Esophagus (tissue), 2 donors: ENCODE measurements around the gene LPCAT4. TPM values are rescaled to one million over a fixed set of nuclear protein-coding genes. Genes with fewer than 3 reads are reported as not detected.

Source experiments
- H3K27ac ChIP-seq, 2 donors: one replicate each; pipeline ENCODE4 v1.5.1; 2013; ENCODE audit warnings: low read depth in 2 of 2, mild to moderate bottlenecking in 2 of 2, inconsistent platforms in 1 of 2, low read length in 1 of 2, moderate library complexity in 1 of 2
- H3K27me3 ChIP-seq, 2 donors: one replicate each; pipeline ENCODE4 v1.6.1; 2013; ENCODE audit warnings: low read length in 2 of 2, control low read depth in 1 of 2, mild to moderate bottlenecking in 1 of 2; ENCODE audit not compliant: insufficient read depth in 2 of 2, control insufficient read depth in 1 of 2
- H3K36me3 ChIP-seq, 2 donors: one replicate each; pipeline ENCODE4 v1.6.1; 2013; ENCODE audit warnings: low read length in 1 of 2; ENCODE audit not compliant: control insufficient read depth in 2 of 2, insufficient read depth in 2 of 2
- H3K4me1 ChIP-seq, 2 donors: one replicate each; pipeline ENCODE4 v1.6.1; 2013; ENCODE audit warnings: low read length in 1 of 2; ENCODE audit not compliant: control insufficient read depth in 2 of 2, insufficient read depth in 2 of 2
- H3K4me3 ChIP-seq, 2 donors: one replicate each; pipeline ENCODE4 v1.5.1; 2013; ENCODE audit warnings: low read length in 2 of 2, mild to moderate bottlenecking in 2 of 2, low read depth in 1 of 2, moderate library complexity in 1 of 2
- H3K9me3 ChIP-seq, 2 donors: one replicate each; pipeline ENCODE4 v1.6.1; 2013; ENCODE audit warnings: mild to moderate bottlenecking in 2 of 2, low read depth in 1 of 2, low read length in 1 of 2, moderate library complexity in 1 of 2; ENCODE audit not compliant: control insufficient read depth in 2 of 2, insufficient read depth in 1 of 2
- WGBS, 2 donors: extraction: QIAGEN DNeasy Blood & Tissue Kit; methylation state at CpG; one replicate each; pipeline ENCODE4 v1.1.7; 2013; 5-methylcytosine and 5-hydroxymethylcytosine counted together
- polyA plus RNA-seq, 2 donors: library from polyadenylated mRNA; stranded (reverse); fragments of 200-250 nt; gene quantifications; one replicate each; pipeline ENCODE4 v1.2.3, GENCODE V29; 2013
- donor health status: healthy with polysubstance abuse.
- donor health status: Bipolar disorder and iron deficiency.

Gene LPCAT4
- polyA plus RNA-seq, 2 donors, result 45.6 to 125 TPM

DNA sequence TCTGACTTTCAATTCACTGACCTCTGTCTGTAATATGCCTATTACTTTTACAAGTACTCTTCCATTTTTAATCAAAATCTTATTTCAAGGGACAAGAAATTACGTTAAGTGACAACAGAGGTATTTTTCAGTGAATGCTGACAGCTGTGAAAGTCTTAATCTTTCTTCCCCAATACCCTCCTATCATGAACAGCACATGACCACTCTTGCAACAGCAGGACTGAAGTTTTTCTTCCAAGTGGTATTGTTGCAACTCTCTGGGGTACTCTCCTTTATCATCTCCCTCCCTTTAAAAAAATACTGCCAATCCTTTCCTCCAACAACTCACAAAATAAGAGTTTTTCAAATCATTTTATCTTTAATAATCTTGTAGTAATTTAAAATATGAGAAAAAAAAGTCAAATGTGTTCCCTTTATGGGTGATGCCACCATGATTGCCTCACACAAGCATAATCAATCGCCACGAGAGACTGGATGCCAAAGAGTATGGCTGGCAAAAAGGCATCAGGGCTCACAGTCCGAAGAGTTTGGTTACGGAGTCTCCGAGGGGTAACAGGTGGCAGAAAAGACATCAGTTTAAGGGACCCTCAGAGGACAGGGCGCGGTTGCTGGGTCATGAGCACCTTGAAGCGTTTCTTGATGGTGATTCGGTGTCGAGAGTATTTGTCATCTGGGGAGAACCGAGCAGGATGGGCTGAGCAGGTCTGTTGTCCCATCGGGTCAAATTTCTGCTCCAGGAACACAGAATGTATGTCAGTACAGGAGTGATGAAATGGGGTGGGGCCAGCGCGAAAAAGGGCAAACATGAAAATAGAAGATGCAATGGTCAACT lies 25.4 kb downstream of the LPCAT4 start:
- Histone ChIP-seq H3K27ac (no peak overlapping the region), H3K4me3 (peak overlapping the region in 1 of 2 donors; percentile 78), H3K9me3 (no peaks in the 10 kb centered on the region), H3K27me3 (no peaks in the 10 kb centered on the region), H3K4me1 (peaks cover 0 to 7% of the 10 kb centered on the region in 2 donors), H3K36me3 (peaks cover 0 to 3% of the 10 kb centered on the region in 2 donors)
- 94 to 95% methylated on average over 15 of the region's 15 CpGs for WGBS, 2 donors

DNA sequence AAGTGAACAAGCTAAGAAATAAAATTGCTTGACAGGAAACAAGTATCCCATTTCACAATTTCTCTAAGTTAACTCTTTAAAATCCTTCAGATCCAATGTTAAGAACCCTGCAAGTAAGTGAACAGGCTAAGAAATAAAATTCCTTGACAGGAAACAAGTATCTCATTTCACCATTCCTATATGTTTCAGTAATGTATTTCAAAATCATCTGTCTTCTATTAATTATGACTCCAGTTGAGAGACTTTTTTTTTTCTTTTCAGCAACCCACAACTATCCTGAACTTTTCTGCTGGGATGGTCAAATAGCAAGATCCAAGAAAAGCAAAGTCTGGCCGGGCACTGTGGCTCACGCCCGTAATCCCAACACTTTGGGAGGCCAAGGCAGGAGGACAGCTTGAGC lies 27.1 kb downstream of the LPCAT4 start:
- Histone ChIP-seq H3K36me3 (peaks cover 0 to 3% of the 10 kb centered on the region in 2 donors), H3K27me3 (no peaks in the 10 kb centered on the region), H3K9me3 (no peaks in the 10 kb centered on the region), H3K4me3 (no peak overlapping the region), H3K27ac (no peak overlapping the region), H3K4me1 (peaks cover 0 to 7% of the 10 kb centered on the region in 2 donors)
- 93 to 96% methylated on average over 3 of the region's 3 CpGs for WGBS, 2 donors

DNA sequence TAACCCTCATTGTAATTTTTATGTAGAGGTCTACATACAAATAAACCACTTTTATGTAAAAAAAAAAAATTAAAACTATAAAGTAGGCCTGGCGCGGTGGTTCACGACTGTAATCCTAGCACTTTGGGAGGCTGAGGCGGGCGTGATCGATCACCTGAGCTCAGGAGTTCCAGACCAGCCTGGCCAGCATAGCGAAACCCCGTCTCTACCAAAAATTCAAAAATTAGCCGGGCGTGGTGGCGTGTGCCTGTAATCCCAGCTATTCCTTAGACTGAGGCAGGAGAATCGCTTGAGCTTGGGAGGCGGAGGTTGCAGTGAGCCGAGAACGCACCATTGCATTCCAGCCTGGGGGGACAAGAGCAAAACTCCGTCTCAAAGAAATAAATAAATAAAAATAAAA lies 28.6 kb downstream of the LPCAT4 start:
- Histone ChIP-seq H3K9me3 (no peaks in the 10 kb centered on the region), H3K4me3 (peak overlapping the region in 1 of 2 donors; percentile 64), H3K4me1 (peaks cover 0 to 7% of the 10 kb centered on the region in 2 donors), H3K27me3 (no peaks in the 10 kb centered on the region), H3K36me3 (peaks cover 0 to 3% of the 10 kb centered on the region in 2 donors), H3K27ac (peak overlapping the region in 1 of 2 donors; percentile 34)
- 73 to 75% methylated on average over 16 of the region's 16 CpGs for WGBS, 2 donors

DNA sequence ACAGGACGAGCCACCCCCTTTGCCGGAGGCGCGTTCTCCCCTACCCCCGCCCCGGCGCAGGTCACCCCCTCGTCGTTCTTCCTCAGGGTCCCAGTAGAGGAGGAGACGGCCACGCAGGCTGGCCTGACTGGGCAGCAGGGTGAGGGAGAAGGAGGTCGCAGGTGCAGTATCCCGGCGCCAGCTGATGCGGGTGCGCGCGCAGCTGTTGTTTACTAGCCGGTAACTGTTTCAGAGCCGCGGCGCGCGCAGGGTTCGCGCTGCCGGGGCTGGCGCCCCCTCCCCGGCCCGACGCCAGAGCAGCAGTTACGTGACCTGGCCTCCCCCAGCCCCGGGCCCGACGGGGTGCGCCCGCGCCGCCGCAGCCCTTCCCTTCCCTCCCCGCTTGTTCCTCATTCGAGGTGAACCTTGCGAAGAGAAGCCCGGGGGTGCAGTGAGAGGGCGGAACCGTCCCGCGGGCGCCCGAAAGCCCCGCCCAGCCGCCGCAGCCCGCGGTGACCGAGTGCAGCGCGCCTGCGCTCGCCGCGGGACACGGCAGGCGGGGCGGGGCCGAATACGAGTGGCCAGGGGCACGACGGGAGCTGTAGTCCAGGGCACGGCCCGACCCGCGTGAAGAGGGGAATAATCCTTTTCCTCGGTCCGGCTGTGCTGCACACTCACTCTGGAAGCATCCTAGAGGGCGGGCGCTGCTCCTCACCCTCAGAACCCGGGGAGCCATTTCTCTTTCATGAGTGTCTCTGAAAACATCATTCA lies 29.3 kb downstream of the LPCAT4 start, which contains the start of gene SLC12A6:
SLC12A6 (minus strand) TSS at position 225 of the 750 bp plus-strand sequence. CDS start 1,101 bp downstream, outside the sequence.
- Histone ChIP-seq H3K9me3 (no peaks in the 10 kb centered on the region), H3K27me3 (no peaks in the 10 kb centered on the region), H3K27ac (peak within 1 kb of the TSS; percentile 83 to 91), H3K4me1 (peaks cover 0 to 7% of the 10 kb centered on the region in 2 donors), H3K4me3 (peak within 1 kb of the TSS; percentile 64 to 87), H3K36me3 (peaks cover 0 to 3% of the 10 kb centered on the region in 2 donors)
- WGBS, 2 donors, result 0% methylated on average over 71 to 78 of the region's 78 CpGs

DNA sequence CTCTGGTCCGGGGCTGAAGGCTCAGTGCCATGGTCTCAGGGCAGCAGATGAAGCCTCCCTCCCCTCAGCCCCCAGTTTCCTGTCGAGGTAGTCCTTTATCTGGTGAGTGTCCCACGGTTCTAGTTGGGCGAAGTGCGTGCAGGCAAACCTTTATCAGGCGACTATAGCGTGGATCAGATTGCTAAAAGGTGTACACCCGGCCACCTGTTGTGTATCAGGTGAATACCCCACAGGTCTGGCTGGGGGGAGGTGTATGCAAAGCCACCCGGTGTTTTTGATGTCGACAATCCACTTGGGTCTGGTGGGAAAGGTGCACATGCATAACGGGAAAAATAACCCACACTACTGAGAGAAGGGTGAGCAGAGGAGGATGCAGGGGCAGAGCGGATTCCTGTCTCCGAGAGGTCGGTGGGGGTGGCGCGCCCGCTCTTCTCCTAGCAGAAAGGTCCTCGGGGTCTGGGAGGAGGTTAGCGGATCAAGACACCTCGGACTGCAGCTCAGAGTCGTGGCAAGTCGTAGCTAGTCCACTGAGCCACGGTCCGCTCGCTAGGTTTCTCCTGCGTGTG lies 29.9 kb downstream of the LPCAT4 start:
- Histone ChIP-seq H3K27ac (peak overlapping the region; percentile 83 to 91), H3K27me3 (no peaks in the 10 kb centered on the region), H3K9me3 (no peaks in the 10 kb centered on the region), H3K4me1 (peaks cover 0 to 7% of the 10 kb centered on the region in 2 donors), H3K4me3 (peak overlapping the region; percentile 64 to 87), H3K36me3 (peaks cover 0 to 3% of the 10 kb centered on the region in 2 donors)
- WGBS, 2 donors, result 1 to 2% methylated on average over 26 of the region's 26 CpGs

DNA sequence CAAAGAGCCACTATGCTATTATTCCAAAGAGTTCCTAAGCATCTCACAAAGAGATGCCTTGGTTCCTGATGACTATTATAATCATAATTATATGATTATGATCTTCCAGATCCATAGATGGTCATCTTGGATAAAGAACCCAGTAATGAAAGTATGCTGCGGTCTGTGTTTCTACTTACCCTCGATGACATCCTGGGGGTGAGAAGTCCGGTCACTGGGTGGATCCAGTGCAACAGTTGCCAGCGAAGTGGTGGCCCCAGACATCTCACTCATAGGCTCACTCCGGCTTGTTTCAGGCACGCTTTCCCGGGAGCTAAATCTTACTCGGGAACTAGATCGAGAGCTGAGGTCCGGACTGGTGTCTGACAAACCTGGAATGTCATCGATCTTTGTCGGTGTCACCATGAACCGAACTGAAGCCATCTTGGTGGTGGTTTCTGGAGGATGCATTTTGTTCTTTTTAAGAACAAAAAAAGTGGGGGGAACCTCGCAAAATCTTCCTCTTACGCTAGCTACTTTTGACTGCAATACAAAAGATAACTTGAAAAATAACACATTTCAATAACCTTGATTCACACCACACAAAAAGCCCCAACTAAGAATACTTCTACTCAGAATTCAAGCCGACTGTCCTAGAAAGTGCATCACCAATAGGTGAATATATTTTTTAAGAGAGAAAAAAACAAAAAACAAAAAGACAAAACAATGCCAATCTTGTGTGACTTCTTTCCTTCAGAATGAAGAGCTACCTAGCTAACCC lies 30.6 kb downstream of the LPCAT4 start:
- WGBS, 2 donors, result 78 to 81% methylated on average over 16 of the region's 16 CpGs
- no peaks in the 10 kb centered on the region for H3K36me3 ChIP-seq
- H3K4me1 ChIP-seq, result peaks cover 0 to 4% of the 10 kb centered on the region in 2 donors
- H3K4me3 ChIP-seq, result peak overlapping the region; percentile 64 to 87
- no peaks in the 10 kb centered on the region for H3K27me3 ChIP-seq
- no peaks in the 10 kb centered on the region for H3K9me3 ChIP-seq
- peak overlapping the region in 1 of 2 donors; percentile 91 for H3K27ac ChIP-seq

DNA sequence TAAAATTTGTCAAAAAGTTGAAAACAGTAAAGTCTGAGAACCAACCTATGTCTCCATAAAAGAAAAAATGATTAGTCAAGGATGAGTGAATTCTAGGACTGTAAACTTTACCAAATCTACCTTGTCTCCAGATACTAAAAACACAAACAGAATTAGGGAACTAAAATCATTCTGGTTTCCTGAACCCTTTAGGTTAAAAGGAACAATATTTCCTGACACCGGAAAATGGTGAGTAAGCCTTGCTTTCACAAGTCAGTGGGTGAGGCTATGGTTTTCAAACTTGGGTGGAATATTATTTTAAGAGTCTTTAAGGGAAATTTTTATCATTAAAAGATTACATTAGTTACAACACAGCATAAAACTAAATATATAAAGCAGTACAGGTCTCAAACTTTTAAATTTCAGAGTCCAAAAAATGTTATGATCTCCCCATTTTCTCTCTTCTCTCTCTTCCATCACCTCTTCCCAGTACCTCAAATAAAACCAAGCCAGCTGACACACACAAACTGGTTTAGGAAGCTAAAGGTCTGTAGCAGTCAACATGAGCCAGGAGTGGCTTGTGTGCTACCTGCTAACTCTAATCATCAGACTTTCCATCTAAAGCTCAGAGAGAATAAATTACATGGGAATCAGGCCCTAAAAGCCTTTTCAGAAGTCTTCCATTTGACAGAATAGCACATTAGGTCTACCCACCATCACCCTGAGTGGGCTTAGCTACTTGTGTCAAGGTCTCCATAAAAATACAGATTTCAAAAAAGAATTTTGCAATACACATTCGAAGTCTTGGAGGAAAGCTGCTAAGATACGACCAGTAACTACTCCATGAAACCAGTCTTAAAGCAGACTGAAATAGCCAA lies 31.6 kb downstream of the LPCAT4 start:
- 64 to 73% methylated on average over 3 of the region's 3 CpGs for WGBS, 2 donors
- Histone ChIP-seq H3K4me3 (peak overlapping the region; percentile 22 to 64), H3K36me3 (no peaks in the 10 kb centered on the region), H3K9me3 (no peaks in the 10 kb centered on the region), H3K4me1 (peaks cover 0 to 4% of the 10 kb centered on the region in 2 donors), H3K27ac (peak overlapping the region; percentile 56 to 72), H3K27me3 (no peaks in the 10 kb centered on the region)

DNA sequence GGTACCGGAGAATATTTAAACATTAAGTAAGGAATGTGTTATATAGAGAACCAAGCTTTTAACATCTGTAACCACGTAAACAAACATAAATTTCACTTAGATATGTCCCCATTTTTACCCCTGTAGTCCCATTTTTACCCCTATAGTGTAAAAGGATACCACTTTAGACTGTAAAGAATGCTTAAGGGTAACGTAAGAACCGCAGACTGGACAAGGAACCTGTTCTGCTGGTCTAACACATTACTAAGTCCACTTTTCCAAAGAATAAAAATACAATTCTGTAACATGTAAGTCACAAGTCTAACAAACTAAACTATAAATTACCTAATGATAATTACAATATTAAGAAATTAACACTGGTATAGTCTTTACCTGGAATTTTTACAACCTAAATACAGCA lies 32.3 kb downstream of the LPCAT4 start:
- H3K36me3 ChIP-seq, result no peaks in the 10 kb centered on the region
- WGBS, 2 donors, result 58 to 63% methylated on average over 4 of the region's 4 CpGs
- peak overlapping the region in 1 of 2 donors; percentile 31 for H3K4me3 ChIP-seq
- no peaks in the 10 kb centered on the region for H3K9me3 ChIP-seq
- H3K27ac ChIP-seq, result no peak overlapping the region
- peaks cover 0 to 4% of the 10 kb centered on the region in 2 donors for H3K4me1 ChIP-seq
- no peaks in the 10 kb centered on the region for H3K27me3 ChIP-seq
